Neutrophil (primary cell): ENCODE measurements around the gene DIS3L2.

Experiments
- H3K27ac ChIP-seq: fragments of 200-600 bp; sonication (generic); 2 replicates; pipeline ENCODE4 v1.5.1; 2016; ENCODE audit warnings: mild to moderate bottlenecking, moderate library complexity
- H3K27me3 ChIP-seq: fragments of 200-600 bp; sonication (generic); 2 replicates; pipeline ENCODE4 v1.6.0; 2016; ENCODE audit warnings: mild to moderate bottlenecking
- H3K36me3 ChIP-seq: fragments of 200-600 bp; sonication (generic); 2 replicates; pipeline ENCODE4 v1.5.1; 2017
- H3K4me1 ChIP-seq, 2 experiments: fragments of 200-600 bp in 1 of 2; sonication (generic) in 1 of 2; 1 replicate in 1 of 2; 2 replicates in 1 of 2; pipeline versions ENCODE4 v1.5.1 to v1.6.1; 2013 to 2016; ENCODE audit warnings: low read depth in 1 of 2, low read length in 1 of 2, mild to moderate bottlenecking in 1 of 2, moderate library complexity in 1 of 2; ENCODE audit not compliant: control insufficient read depth in 1 of 2, insufficient read depth in 1 of 2
- H3K4me3 ChIP-seq, 2 experiments: fragments of 200-600 bp in 1 of 2; sonication (generic) in 1 of 2; 1 replicate in 1 of 2; 2 replicates in 1 of 2; pipeline ENCODE4 v1.5.1; 2013 to 2016; ENCODE audit warnings: low read depth in 1 of 2, low read length in 1 of 2, mild to moderate bottlenecking in 1 of 2, moderate library complexity in 1 of 2
- H3K9me3 ChIP-seq: fragments of 200-600 bp; sonication (generic); 2 replicates; pipeline ENCODE4 v1.5.1; 2016
- TF ChIP-seq, protein P1 (sequence below): fragments of 200-600 bp; sonication (generic); IDR thresholded peaks from 2 replicates; pipeline ENCODE4 v1.5.1; 2016; ENCODE audit warnings: antibody characterized with exemption

DIS3L2 gene

GRCh38 chr2:232196802-232197201 lies 235.3 kb downstream of the DIS3L2 start:
- H3K27ac ChIP-seq: no peak overlapping the region
- H3K9me3 ChIP-seq: peaks cover 5% of the 10 kb centered on the region
- H3K27me3 ChIP-seq: no peaks in the 10 kb centered on the region
- no peak overlapping the region for H3K4me3 ChIP-seq
- no peaks in the 10 kb centered on the region for H3K4me1 ChIP-seq
- TF ChIP-seq, protein P1, sequence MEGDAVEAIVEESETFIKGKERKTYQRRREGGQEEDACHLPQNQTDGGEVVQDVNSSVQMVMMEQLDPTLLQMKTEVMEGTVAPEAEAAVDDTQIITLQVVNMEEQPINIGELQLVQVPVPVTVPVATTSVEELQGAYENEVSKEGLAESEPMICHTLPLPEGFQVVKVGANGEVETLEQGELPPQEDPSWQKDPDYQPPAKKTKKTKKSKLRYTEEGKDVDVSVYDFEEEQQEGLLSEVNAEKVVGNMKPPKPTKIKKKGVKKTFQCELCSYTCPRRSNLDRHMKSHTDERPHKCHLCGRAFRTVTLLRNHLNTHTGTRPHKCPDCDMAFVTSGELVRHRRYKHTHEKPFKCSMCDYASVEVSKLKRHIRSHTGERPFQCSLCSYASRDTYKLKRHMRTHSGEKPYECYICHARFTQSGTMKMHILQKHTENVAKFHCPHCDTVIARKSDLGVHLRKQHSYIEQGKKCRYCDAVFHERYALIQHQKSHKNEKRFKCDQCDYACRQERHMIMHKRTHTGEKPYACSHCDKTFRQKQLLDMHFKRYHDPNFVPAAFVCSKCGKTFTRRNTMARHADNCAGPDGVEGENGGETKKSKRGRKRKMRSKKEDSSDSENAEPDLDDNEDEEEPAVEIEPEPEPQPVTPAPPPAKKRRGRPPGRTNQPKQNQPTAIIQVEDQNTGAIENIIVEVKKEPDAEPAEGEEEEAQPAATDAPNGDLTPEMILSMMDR: no peak
- no peaks in the 10 kb centered on the region for H3K36me3 ChIP-seq

DNA sequence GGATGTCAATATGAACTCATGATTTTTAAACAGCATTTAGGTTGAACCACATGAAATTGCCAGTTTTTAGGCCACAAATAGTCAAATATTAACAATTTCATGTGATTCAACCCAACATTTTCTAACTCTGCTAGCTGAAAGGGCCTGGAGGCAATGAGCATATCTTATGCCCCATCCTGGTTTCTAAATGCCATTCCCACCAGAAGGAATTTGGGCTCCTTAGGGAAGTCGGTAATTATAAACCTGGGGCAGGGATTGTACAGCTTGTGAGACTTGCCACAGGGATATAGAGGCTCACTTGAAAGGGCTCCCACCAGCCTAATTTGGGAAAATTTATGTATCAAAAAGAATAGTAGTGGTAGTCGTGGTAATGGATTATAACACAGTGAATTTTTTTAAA lies 238.7 kb downstream of the DIS3L2 start:
- no peaks in the 10 kb centered on the region for H3K4me1 ChIP-seq
- no peak overlapping the region for H3K27ac ChIP-seq
- H3K9me3 ChIP-seq: no peaks in the 10 kb centered on the region
- TF ChIP-seq, protein P1: no peak
- H3K4me3 ChIP-seq: no peak overlapping the region
- H3K36me3 ChIP-seq: no peaks in the 10 kb centered on the region
- H3K27me3 ChIP-seq: no peaks in the 10 kb centered on the region

GRCh38 chr2:232203166-232203891 lies 241.8 kb downstream of the DIS3L2 start:
- no peak overlapping the region for H3K27ac ChIP-seq
- TF ChIP-seq, protein P1: no peak
- no peaks in the 10 kb centered on the region for H3K36me3 ChIP-seq
- H3K9me3 ChIP-seq: no peaks in the 10 kb centered on the region
- no peaks in the 10 kb centered on the region for H3K4me1 ChIP-seq
- H3K27me3 ChIP-seq: no peaks in the 10 kb centered on the region
- no peak overlapping the region for H3K4me3 ChIP-seq

DNA sequence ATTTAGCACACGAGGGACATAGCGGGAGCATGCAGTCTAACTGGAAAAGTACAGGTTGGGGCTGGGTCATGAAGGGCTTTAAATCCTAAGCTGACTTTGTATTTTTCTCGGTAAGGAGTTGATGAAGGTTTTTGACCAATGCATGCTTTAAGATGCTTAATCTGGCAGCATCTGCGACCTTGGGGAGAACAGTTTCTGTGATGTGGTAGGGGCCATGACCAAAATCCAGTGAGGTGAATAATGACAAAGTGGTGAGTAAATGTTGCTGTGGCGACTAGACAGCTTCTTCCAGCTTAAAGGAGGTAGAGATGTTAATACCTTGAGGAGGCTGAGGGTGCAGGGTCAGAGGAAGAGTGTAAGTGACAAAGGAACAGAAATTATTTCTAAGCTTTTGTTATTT lies 242.4 kb downstream of the DIS3L2 start:
- H3K9me3 ChIP-seq: no peaks in the 10 kb centered on the region
- no peaks in the 10 kb centered on the region for H3K4me1 ChIP-seq
- no peak overlapping the region for H3K4me3 ChIP-seq
- TF ChIP-seq, protein P1: no peak
- no peaks in the 10 kb centered on the region for H3K27me3 ChIP-seq
- no peaks in the 10 kb centered on the region for H3K36me3 ChIP-seq
- no peak overlapping the region for H3K27ac ChIP-seq

DNA sequence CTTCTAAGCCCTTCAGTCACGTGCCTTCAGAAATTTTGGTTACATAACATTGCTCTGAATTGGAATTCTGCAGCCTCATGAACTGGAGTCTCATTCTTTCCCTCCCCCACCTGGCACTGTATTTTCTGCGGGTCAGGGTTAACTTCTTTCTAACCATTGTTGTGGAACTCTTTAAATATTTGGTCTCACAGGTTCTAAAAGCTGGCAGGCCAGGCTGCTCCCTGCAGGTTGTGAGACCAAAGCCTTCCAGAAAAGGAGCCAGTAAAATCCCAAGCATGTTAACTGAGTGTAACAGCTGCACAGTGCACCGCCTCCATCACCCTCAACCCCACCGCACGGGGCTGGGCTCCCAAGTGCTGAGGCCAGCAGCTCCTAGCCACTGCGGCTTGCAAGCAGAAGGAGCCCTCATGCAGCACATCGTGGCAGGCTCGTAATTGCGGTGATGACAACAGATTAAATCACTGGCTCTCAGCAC lies 243.0 kb downstream of the DIS3L2 start:
- Histone ChIP-seq H3K9me3 (no peaks in the 10 kb centered on the region), H3K27me3 (no peaks in the 10 kb centered on the region), H3K4me1 (no peaks in the 10 kb centered on the region), H3K36me3 (no peaks in the 10 kb centered on the region), H3K4me3 (no peak overlapping the region), H3K27ac (no peak overlapping the region)
- TF ChIP-seq, protein P1: no peak
